Neural progenitor cell (in vitro differentiated cells): ENCODE data around the gene PTPN23. TPM values are rescaled to one million over a fixed set of nuclear protein-coding genes. Genes with fewer than 3 reads are reported as not detected.
A peak's percentile ranks its signal among the peaks of the same experiment; 100 is the strongest.

Source experiments
- DNase-seq: peaks from one replicate; pipeline ENCODE4 v3.0.0-alpha.2; 2016; ENCODE audit warnings: low spot score
- H2AFZ ChIP-seq: fragments of 200-600 bp; sonication (generic); replicated peaks from 2 replicates; pipeline ENCODE4 v1.6.1; 2016; ENCODE audit warnings: antibody characterized with exemption
- H3F3A ChIP-seq: fragments of 200-600 bp; sonication (generic); 2 replicates; pipeline ENCODE4 v1.6.1; 2016; ENCODE audit warnings: antibody characterized with exemption, low read depth
- H3K27ac ChIP-seq: fragments of 200-600 bp; sonication (generic); 2 replicates; pipeline ENCODE4 v1.5.1; 2016; ENCODE audit warnings: mild to moderate bottlenecking
- H3K27me3 ChIP-seq: fragments of 200-600 bp; sonication (generic); 2 replicates; pipeline ENCODE4 v1.6.1; 2016; ENCODE audit warnings: mild to moderate bottlenecking, moderate library complexity
- H3K36me3 ChIP-seq: fragments of 200-600 bp; sonication (generic); 2 replicates; pipeline ENCODE4 v1.5.1; 2016
- H3K4me1 ChIP-seq: fragments of 200-600 bp; sonication (generic); 2 replicates; pipeline ENCODE4 v1.6.1; 2016; ENCODE audit warnings: mixed run types
- H3K4me2 ChIP-seq: fragments of 200-600 bp; sonication (generic); 2 replicates; pipeline ENCODE4 v1.6.1; 2016
- H3K4me3 ChIP-seq: fragments of 200-600 bp; sonication (generic); 2 replicates; pipeline ENCODE4 v1.5.1; 2016
- H3K79me2 ChIP-seq: fragments of 200-600 bp; sonication (generic); 2 replicates; pipeline ENCODE4 v1.6.1; 2016; ENCODE audit warnings: low read depth
- H3K9ac ChIP-seq: fragments of 200-600 bp; sonication (generic); 2 replicates; pipeline ENCODE4 v1.6.1; 2016
- H3K9me3 ChIP-seq: fragments of 200-600 bp; sonication (generic); 2 replicates; pipeline ENCODE4 v1.5.1; 2016; ENCODE audit warnings: low read depth
- H4K20me1 ChIP-seq: fragments of 200-600 bp; sonication (generic); 2 replicates; pipeline ENCODE4 v1.6.1; 2016; ENCODE audit warnings: low read depth
- H3K27ac Mint-ChIP-seq: 3 replicates; pipeline ENCODE4 v1.8.0; 2021; ENCODE audit warnings: mixed read lengths
- H3K27me3 Mint-ChIP-seq: 2 replicates; pipeline ENCODE4 v1.8.0; 2022; ENCODE audit warnings: low read depth, mild to moderate bottlenecking, inconsistent platforms, moderate library complexity, mixed read lengths; ENCODE audit not compliant: insufficient read depth
- H3K36me3 Mint-ChIP-seq: 3 replicates; pipeline ENCODE4 v1.8.0; 2021; ENCODE audit warnings: mixed read lengths
- H3K4me1 Mint-ChIP-seq: 3 replicates; pipeline ENCODE4 v1.8.0; 2021; ENCODE audit warnings: mixed read lengths
- H3K4me3 Mint-ChIP-seq: 3 replicates; pipeline ENCODE4 v1.8.0; 2021; ENCODE audit warnings: mild to moderate bottlenecking, moderate library complexity, mixed read lengths
- H3K9me3 Mint-ChIP-seq: 3 replicates; pipeline ENCODE4 v1.8.0; 2020; ENCODE audit warnings: mixed read lengths
- EZH2 ChIP-seq: fragments of 200-600 bp; sonication (generic); IDR thresholded peaks from 2 replicates; pipeline ENCODE4 v1.6.1; 2017; ENCODE audit warnings: antibody characterized with exemption, mild to moderate bottlenecking, moderate library complexity
- EZH2phosphoT487 ChIP-seq: fragments of 200-600 bp; sonication (generic); IDR thresholded peaks from 2 replicates; pipeline ENCODE4 v1.6.1; 2017; ENCODE audit warnings: antibody characterized with exemption
- total RNA-seq: library from RNA; depleted of rRNA; stranded (reverse); fragments of >200 nt; gene quantifications from 2 replicates; pipeline ENCODE4 v1.2.3, GENCODE V29; 2015; ENCODE audit warnings: low replicate concordance
- TF ChIP-seq, protein P1 (sequence below): fragments of 200-600 bp; sonication (generic); IDR thresholded peaks from 2 replicates; pipeline ENCODE4 v1.5.1; 2017; ENCODE audit warnings: antibody characterized with exemption, mild to moderate bottlenecking

Gene PTPN23
- total RNA-seq, 1 donor from 2014 or later = 3.4 TPM

DNA sequence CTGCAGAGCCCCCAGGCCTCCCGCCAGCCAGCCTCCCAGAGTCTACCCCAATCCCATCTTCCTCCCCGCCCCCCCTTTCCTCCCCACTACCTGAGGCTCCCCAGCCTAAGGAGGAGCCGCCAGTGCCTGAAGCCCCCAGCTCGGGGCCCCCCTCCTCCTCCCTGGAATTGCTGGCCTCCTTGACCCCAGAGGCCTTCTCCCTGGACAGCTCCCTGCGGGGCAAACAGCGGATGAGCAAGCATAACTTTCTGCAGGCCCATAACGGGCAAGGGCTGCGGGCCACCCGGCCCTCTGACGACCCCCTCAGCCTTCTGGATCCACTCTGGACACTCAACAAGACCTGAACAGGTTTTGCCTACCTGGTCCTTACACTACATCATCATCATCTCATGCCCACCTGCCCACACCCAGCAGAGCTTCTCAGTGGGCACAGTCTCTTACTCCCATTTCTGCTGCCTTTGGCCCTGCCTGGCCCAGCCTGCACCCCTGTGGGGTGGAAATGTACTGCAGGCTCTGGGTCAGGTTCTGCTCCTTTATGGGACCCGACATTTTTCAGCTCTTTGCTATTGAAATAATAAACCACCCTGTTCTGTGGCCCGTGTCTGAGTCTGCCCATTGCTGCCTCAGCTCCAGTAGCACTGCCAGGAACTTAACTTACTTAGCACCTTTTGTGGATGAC is 32.2 kb downstream of the PTPN23 start:
- no peak for DNase-seq
- no peaks in the 10 kb centered on the region for H3K79me2 ChIP-seq
- Mint-ChIP-seq H3K27me3 (peaks cover 11% of the 10 kb centered on the region), H3K36me3 (peaks cover 22% of the 10 kb centered on the region), H3K9me3 (no peaks in the 10 kb centered on the region), H3K4me3 (no peak overlapping the region), H3K4me1 (peaks cover 17% of the 10 kb centered on the region), H3K27ac (peak overlapping the region; percentile 80)
- H3K27ac ChIP-seq = no peak overlapping the region
- H3K4me2 ChIP-seq = no peak overlapping the region
- no peak overlapping the region for H3K4me3 ChIP-seq
- no peaks in the 10 kb centered on the region for H3K36me3 ChIP-seq
- H3K9ac ChIP-seq = no peak overlapping the region
- no peak for TF ChIP-seq EZH2
- TF ChIP-seq EZH2phosphoT487 = no peak
- TF ChIP-seq, protein P1, sequence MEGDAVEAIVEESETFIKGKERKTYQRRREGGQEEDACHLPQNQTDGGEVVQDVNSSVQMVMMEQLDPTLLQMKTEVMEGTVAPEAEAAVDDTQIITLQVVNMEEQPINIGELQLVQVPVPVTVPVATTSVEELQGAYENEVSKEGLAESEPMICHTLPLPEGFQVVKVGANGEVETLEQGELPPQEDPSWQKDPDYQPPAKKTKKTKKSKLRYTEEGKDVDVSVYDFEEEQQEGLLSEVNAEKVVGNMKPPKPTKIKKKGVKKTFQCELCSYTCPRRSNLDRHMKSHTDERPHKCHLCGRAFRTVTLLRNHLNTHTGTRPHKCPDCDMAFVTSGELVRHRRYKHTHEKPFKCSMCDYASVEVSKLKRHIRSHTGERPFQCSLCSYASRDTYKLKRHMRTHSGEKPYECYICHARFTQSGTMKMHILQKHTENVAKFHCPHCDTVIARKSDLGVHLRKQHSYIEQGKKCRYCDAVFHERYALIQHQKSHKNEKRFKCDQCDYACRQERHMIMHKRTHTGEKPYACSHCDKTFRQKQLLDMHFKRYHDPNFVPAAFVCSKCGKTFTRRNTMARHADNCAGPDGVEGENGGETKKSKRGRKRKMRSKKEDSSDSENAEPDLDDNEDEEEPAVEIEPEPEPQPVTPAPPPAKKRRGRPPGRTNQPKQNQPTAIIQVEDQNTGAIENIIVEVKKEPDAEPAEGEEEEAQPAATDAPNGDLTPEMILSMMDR = no peak
- no peaks in the 10 kb centered on the region for H3K27me3 ChIP-seq
- H2AFZ ChIP-seq = no peak overlapping the region
- no peaks in the 10 kb centered on the region for H3K9me3 ChIP-seq
- no peaks in the 10 kb centered on the region for H3K4me1 ChIP-seq
- peaks cover 5% of the 10 kb centered on the region for H3F3A ChIP-seq
- no peaks in the 10 kb centered on the region for H4K20me1 ChIP-seq

DNA sequence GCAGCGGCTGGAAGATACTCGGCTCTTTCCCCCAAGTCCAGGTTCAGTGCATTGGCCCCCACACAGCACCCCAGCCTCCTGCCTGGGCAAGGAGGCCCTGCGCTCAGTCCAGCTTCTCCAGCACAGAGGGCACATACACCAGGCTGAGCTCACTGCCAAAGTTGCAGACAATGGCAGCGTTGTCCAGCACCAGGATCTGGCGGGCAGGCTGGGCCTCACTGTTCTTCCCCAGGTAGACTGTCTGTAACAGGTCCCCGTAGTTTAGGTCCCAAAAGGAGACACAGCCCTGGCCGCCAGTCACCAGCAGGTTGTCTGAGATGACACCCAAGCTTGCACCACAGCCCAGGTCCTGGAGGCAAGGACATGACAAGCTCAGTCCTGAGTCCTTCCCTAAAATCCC is 32.9 kb downstream of the PTPN23 start:
- peaks cover 22% of the 10 kb centered on the region for H3K36me3 Mint-ChIP-seq
- Histone ChIP-seq H3K4me2 (no peak overlapping the region), H2AFZ (no peak overlapping the region), H3K4me1 (no peaks in the 10 kb centered on the region), H4K20me1 (no peaks in the 10 kb centered on the region), H3K79me2 (no peaks in the 10 kb centered on the region), H3K9ac (no peak overlapping the region), H3K4me3 (no peak overlapping the region), H3F3A (peaks cover 5% of the 10 kb centered on the region), H3K36me3 (no peaks in the 10 kb centered on the region), H3K27me3 (no peaks in the 10 kb centered on the region), H3K27ac (no peak overlapping the region), H3K9me3 (no peaks in the 10 kb centered on the region)
- H3K27me3 Mint-ChIP-seq = peaks cover 9% of the 10 kb centered on the region
- TF ChIP-seq EZH2phosphoT487 (no peak), EZH2 (no peak)
- TF ChIP-seq, protein P1 = no peak
- H3K27ac Mint-ChIP-seq = no peak overlapping the region
- H3K9me3 Mint-ChIP-seq = no peaks in the 10 kb centered on the region
- H3K4me1 Mint-ChIP-seq = peaks cover 17% of the 10 kb centered on the region
- no peak for DNase-seq
- no peak overlapping the region for H3K4me3 Mint-ChIP-seq

DNA sequence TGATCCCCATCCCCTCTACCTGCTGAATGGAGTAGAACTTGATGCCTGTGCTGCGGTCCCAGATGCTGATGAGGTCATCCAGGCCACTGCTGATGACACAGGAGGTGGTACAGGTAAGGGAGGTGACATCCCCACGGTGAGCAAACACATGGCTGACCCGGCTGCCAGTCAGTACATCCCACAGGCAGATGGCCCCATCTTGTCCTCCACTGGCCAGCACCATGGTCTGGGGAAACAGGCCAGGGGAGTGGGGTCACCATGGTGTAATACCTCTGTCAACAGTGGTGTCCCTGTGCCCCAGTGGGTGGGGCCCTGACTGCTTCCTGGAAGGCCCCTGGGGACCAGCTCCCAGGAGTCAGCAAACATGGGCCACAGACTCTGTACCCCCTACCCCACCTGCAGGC is 33.3 kb downstream of the PTPN23 start:
- Histone ChIP-seq H3K4me1 (no peaks in the 10 kb centered on the region), H3K9me3 (no peaks in the 10 kb centered on the region), H2AFZ (no peak overlapping the region), H3K4me2 (no peak overlapping the region), H4K20me1 (no peaks in the 10 kb centered on the region), H3F3A (peaks cover 5% of the 10 kb centered on the region), H3K36me3 (no peaks in the 10 kb centered on the region), H3K79me2 (no peaks in the 10 kb centered on the region), H3K27me3 (no peaks in the 10 kb centered on the region), H3K27ac (no peak overlapping the region), H3K9ac (no peak overlapping the region), H3K4me3 (no peak overlapping the region)
- no peak for DNase-seq
- peaks cover 11% of the 10 kb centered on the region for H3K27me3 Mint-ChIP-seq
- TF ChIP-seq, protein P1 = no peak
- TF ChIP-seq EZH2 (no peak), EZH2phosphoT487 (no peak)
- peaks cover 19% of the 10 kb centered on the region for H3K4me1 Mint-ChIP-seq
- H3K36me3 Mint-ChIP-seq = peaks cover 24% of the 10 kb centered on the region
- H3K27ac Mint-ChIP-seq = no peak overlapping the region
- H3K9me3 Mint-ChIP-seq = no peaks in the 10 kb centered on the region
- H3K4me3 Mint-ChIP-seq = no peak overlapping the region
